ENCODE data around the gene KCNH1. TPM values are rescaled to one million over a fixed set of nuclear protein-coding genes. Genes with fewer than 3 reads are reported as not detected.

The KCNH1 gene
- total and polyA plus RNA-seq, 10 of the 15 experiments (the other 5 are each of a cell fraction or from before 2014, with no cell fraction given) = 0.02 to 0.04 (median 0.04) TPM; not detected in 7

DNA sequence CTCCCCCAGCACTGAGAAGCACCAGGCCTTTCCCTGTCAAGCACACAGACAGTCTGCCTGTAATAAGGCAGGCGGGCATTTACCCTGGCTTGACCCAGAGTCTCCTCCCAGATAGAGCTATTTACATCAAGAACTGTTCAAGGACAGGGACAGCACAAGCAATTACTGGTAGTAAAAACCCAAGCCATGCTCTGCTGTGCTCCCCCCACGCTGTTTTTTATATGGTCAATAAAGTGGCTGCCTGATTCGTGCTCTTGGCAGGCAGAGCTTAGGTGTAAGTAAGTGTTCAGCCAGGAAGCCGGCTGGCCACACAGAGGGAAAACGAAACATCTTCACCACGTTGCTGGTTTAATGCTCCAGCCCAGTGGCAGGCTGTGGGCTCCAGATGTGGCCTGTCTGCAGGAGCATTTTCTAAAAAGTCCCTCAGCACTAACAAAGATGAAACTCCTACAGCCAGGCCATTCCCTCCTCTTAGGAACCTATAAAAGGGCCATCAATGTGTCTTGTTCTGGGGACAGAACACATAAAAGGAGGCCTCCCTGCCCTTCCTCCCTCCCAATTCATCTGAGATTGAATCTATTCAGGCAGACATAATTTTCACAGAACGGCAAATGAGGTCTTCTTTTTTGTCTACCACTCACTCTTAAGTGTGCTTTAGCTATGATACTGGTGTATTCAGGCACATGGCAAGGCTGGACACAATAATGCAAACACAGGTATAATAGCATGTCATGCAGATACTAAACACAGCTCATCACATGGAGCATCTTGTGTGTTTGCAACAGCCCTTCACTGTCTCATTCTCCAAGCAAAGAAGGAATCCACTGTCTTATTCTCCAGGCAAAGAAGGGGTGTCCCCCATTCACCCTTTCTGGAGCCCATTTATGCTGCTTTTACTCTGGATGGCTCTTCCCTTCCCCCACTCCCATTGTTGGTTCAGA lies 426.4 kb downstream of the KCNH1 start:
- no peak for FAIRE-seq
- SMC1A ChIA-PET (ENCODE audit: uncharacterized antibody, unreplicated experiment) = no interaction called here
- in situ Hi-C loops (cut with MboI) = no loop called here

GRCh38 chr1:210706246-210706645 lies 427.7 kb downstream of the KCNH1 start:
- no peak for TF ChIP-seq MEF2A (IDR thresholded peaks at IDR 0.05; ENCODE audit: insufficient read depth, low read depth, low read length)
- no peak for TF ChIP-seq ZSCAN29 (IDR thresholded peaks at IDR 0.05)
- TF ChIP-seq, protein P1, sequence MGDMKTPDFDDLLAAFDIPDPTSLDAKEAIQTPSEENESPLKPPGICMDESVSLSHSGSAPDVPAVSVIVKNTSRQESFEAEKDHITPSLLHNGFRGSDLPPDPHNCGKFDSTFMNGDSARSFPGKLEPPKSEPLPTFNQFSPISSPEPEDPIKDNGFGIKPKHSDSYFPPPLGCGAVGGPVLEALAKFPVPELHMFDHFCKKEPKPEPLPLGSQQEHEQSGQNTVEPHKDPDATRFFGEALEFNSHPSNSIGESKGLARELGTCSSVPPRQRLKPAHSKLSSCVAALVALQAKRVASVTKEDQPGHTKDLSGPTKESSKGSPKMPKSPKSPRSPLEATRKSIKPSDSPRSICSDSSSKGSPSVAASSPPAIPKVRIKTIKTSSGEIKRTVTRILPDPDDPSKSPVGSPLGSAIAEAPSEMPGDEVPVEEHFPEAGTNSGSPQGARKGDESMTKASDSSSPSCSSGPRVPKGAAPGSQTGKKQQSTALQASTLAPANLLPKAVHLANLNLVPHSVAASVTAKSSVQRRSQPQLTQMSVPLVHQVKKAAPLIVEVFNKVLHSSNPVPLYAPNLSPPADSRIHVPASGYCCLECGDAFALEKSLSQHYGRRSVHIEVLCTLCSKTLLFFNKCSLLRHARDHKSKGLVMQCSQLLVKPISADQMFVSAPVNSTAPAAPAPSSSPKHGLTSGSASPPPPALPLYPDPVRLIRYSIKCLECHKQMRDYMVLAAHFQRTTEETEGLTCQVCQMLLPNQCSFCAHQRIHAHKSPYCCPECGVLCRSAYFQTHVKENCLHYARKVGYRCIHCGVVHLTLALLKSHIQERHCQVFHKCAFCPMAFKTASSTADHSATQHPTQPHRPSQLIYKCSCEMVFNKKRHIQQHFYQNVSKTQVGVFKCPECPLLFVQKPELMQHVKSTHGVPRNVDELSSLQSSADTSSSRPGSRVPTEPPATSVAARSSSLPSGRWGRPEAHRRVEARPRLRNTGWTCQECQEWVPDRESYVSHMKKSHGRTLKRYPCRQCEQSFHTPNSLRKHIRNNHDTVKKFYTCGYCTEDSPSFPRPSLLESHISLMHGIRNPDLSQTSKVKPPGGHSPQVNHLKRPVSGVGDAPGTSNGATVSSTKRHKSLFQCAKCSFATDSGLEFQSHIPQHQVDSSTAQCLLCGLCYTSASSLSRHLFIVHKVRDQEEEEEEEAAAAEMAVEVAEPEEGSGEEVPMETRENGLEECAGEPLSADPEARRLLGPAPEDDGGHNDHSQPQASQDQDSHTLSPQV (IDR thresholded peaks at IDR 0.05) = no peak
- RAD21 ChIA-PET (ENCODE audit: unreplicated experiment) = no interaction called here
- no peaks in the 10 kb centered on the region for H4K20me1 ChIP-seq (ENCODE audit: control insufficient read depth, insufficient read depth)
- H3K36me3 ChIP-seq (ENCODE audit: control insufficient read depth in 2 of 2, insufficient read depth in 2 of 2, low read length in 1 of 2) = no peaks in the 10 kb centered on the region
- FAIRE-seq = no peak
- DNase-seq (ENCODE audit: low read depth, low spot score) = no peak
- H3K79me2 ChIP-seq (ENCODE audit: control insufficient read depth, insufficient read depth, low read length) = no peaks in the 10 kb centered on the region
- H3K9me3 ChIP-seq (replicated peaks; ENCODE audit: control insufficient read depth, insufficient read depth, low read length) = no peaks in the 10 kb centered on the region
- no peak for ATAC-seq
- no peak overlapping the region for H3K9ac ChIP-seq (ENCODE audit: control insufficient read depth, insufficient read depth, low read length)
- BruUV-seq (replicated peaks) = no TSS peak
- in situ Hi-C loops (cut with MboI) = no loop called here
- SMC1A ChIA-PET (ENCODE audit: uncharacterized antibody, unreplicated experiment) = interaction anchor here (0.6 kb wide), 1 partner anchor 144 kb away, joined by 3 read pairs; no protein-coding TSS in a partner anchor
- H3K27ac ChIP-seq (ENCODE audit: control insufficient read depth, insufficient read depth) = no peak overlapping the region
- intact Hi-C loops (cut with micrococcal nuclease; ENCODE audit: unreplicated experiment) = no loop called here
- H3K27me3 ChIP-seq (replicated peaks in 1 of 2; ENCODE audit: control insufficient read depth in 2 of 2, insufficient read depth in 2 of 2, low read length in 1 of 2) = no peaks in the 10 kb centered on the region
- no peaks in the 10 kb centered on the region; the same call in 1 of the 2 replicates for H3K4me1 ChIP-seq (ENCODE audit: control insufficient read depth, insufficient read depth, low read length)
- whole genome bisulfite sequencing (ENCODE audit: insufficient coverage, insufficient replicate concordance, low lambda C conversion rate, missing lambda C conversion rate) = 14% methylated on average over 3 of the region's 3 CpGs
- no peak overlapping the region for H3K4me3 ChIP-seq
- CTCF ChIA-PET = no interaction called here
- H2AFZ ChIP-seq (ENCODE audit: control insufficient read depth, low read depth, low read length) = no peak overlapping the region
- H3K4me2 ChIP-seq (ENCODE audit: control insufficient read depth, insufficient read depth) = no peak overlapping the region
- POLR2A ChIA-PET = no interaction called here

More for the DNA sequence above, 426.4 kb downstream of the KCNH1 start:
- no peaks in the 10 kb centered on the region for H3K79me2 ChIP-seq (ENCODE audit: control insufficient read depth, insufficient read depth, low read length)
- H3K9ac ChIP-seq (ENCODE audit: control insufficient read depth, insufficient read depth, low read length) = no peak overlapping the region
- H3K27ac ChIP-seq (ENCODE audit: control insufficient read depth, insufficient read depth) = no peak overlapping the region
- ATAC-seq (no peak), DNase-seq (ENCODE audit: low read depth, low spot score) (no peak)
- H3K36me3 ChIP-seq (ENCODE audit: control insufficient read depth in 2 of 2, insufficient read depth in 2 of 2, low read length in 1 of 2) = no peaks in the 10 kb centered on the region
- TF ChIP-seq, protein P2, sequence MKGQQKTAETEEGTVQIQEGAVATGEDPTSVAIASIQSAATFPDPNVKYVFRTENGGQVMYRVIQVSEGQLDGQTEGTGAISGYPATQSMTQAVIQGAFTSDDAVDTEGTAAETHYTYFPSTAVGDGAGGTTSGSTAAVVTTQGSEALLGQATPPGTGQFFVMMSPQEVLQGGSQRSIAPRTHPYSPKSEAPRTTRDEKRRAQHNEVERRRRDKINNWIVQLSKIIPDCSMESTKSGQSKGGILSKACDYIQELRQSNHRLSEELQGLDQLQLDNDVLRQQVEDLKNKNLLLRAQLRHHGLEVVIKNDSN (IDR thresholded peaks at IDR 0.05; ENCODE audit: borderline replicate concordance, extremely low read length, insufficient read depth, low read depth, low read length) = no peak
- TF ChIP-seq HDGF (IDR thresholded peaks at IDR 0.05) = no peak
- no peak for TF ChIP-seq PAX8 (IDR thresholded peaks at IDR 0.05)
- no peaks in the 10 kb centered on the region for H3K27me3 ChIP-seq (replicated peaks in 1 of 2; ENCODE audit: control insufficient read depth in 2 of 2, insufficient read depth in 2 of 2, low read length in 1 of 2)
- no peaks in the 10 kb centered on the region for H4K20me1 ChIP-seq (ENCODE audit: control insufficient read depth, insufficient read depth)
- H3K4me1 ChIP-seq (ENCODE audit: control insufficient read depth, insufficient read depth, low read length) = no peaks in the 10 kb centered on the region; the same call in 1 of the 2 replicates
- H3K9me3 ChIP-seq (replicated peaks; ENCODE audit: control insufficient read depth, insufficient read depth, low read length) = no peaks in the 10 kb centered on the region
- ChIA-PET CTCF (no interaction called here), POLR2A (no interaction called here), RAD21 (ENCODE audit: unreplicated experiment) (no interaction called here)
- WGBS (ENCODE audit: insufficient coverage, insufficient replicate concordance, low lambda C conversion rate, missing lambda C conversion rate) = 26% methylated on average over 7 of the region's 7 CpGs
- intact Hi-C loops (cut with micrococcal nuclease; ENCODE audit: unreplicated experiment) = no loop called here
- no peak overlapping the region for H3K4me3 ChIP-seq
- BruUV-seq (replicated peaks) = no TSS peak
- no peak overlapping the region for H2AFZ ChIP-seq (ENCODE audit: control insufficient read depth, low read depth, low read length)
- no peak overlapping the region for H3K4me2 ChIP-seq (ENCODE audit: control insufficient read depth, insufficient read depth)

All from GM12878 (cell line).